GM19035 (cell line): ENCODE data around the gene PPP6R2.
A peak's percentile ranks its signal among the peaks of the same experiment; 100 is the strongest.
"Not testable (repeated sequence)": the region's sequence is repeated elsewhere in the genome, so short reads cannot be mapped to it uniquely, and the experiment has no call there.

Source experiments
- ATAC-seq: cut with Tn5 transposase; IDR thresholded peaks from one replicate; pipeline ENCODE4 v1.9.1; 2021; ENCODE audit not compliant: unreplicated experiment

Gene PPP6R2

GRCh38 chr22:50317674-50318073 lies 25.5 kb upstream of the PPP6R2 start:
- ATAC-seq, result no peak

- ATAC-seq, result no peak
Observed at GRCh38 chr22:50318356-50318697, 24.8 kb upstream of the PPP6R2 start.

GRCh38 chr22:50318698-50319411 lies 24.3 kb upstream of the PPP6R2 start:
- ATAC-seq, result no peak

GRCh38 chr22:50319503-50319951 lies 23.6 kb upstream of the PPP6R2 start:
- ATAC-seq, result no peak

GRCh38 chr22:50320116-50320515 lies 23.0 kb upstream of the PPP6R2 start:
- ATAC-seq, result no peak

GRCh38 chr22:50320671-50321325 lies 22.3 kb upstream of the PPP6R2 start:
- ATAC-seq, result no peak

GRCh38 chr22:50322382-50323104 lies 20.6 kb upstream of the PPP6R2 start:
- not testable (repeated sequence) for ATAC-seq

GRCh38 chr22:50323900-50324299 lies 19.2 kb upstream of the PPP6R2 start:
- ATAC-seq, result no peak

- ATAC-seq, result no peak
Observed at GRCh38 chr22:50325444-50326224, 17.5 kb upstream of the PPP6R2 start.

GRCh38 chr22:50326225-50326955 lies 16.7 kb upstream of the PPP6R2 start:
- ATAC-seq, result peak; percentile 31

- ATAC-seq, result peak; percentile 82
Observed at GRCh38 chr22:50326956-50327710, 16.0 kb upstream of the PPP6R2 start, which contains the start of gene DENND6B. TSS of gene DENND6B (minus strand) at chr22:50327012. CDS start at chr22:50326988, 24 bp downstream.

- no peak for ATAC-seq
Observed at GRCh38 chr22:50327711-50328019, 15.5 kb upstream of the PPP6R2 start.

GRCh38 chr22:50329236-50329635 lies 13.9 kb upstream of the PPP6R2 start:
- ATAC-seq, result no peak

GRCh38 chr22:50334433-50334832 lies 8.7 kb upstream of the PPP6R2 start:
- not testable (repeated sequence) for ATAC-seq

GRCh38 chr22:50337262-50338041 lies 5.7 kb upstream of the PPP6R2 start:
- no peak for ATAC-seq

- ATAC-seq, result no peak
Observed at GRCh38 chr22:50338042-50338573, 5.0 kb upstream of the PPP6R2 start.

- no peak for ATAC-seq
Observed at GRCh38 chr22:50338860-50339462, 4.2 kb upstream of the PPP6R2 start.
